Fibroblast of pulmonary artery (primary cell): ENCODE results near the gene ARL14EP.

ENCODE experiments used
- DNase-seq: peaks from one replicate; pipeline ENCODE4 v3.0.0-alpha.2; 2010; ENCODE audit warnings: low read depth
- H3K4me3 ChIP-seq: replicated peaks from 2 replicates; pipeline ENCODE4 v1.5.1; 2011; ENCODE audit warnings: low read depth, mild to moderate bottlenecking, control low read depth, low read length, moderate library complexity
- CTCF ChIP-seq: IDR thresholded peaks from 2 replicates; pipeline ENCODE4 v1.5.1; 2011; ENCODE audit warnings: mild to moderate bottlenecking, control low read depth, low read length, inconsistent platforms; ENCODE audit errors: missing control alignments

ARL14EP gene

GRCh38 chr11:30365793-30366517, 43.1 kb downstream of the ARL14EP start:
- no peak for TF ChIP-seq CTCF
- no peak for DNase-seq
- no peak overlapping the region for H3K4me3 ChIP-seq

DNA sequence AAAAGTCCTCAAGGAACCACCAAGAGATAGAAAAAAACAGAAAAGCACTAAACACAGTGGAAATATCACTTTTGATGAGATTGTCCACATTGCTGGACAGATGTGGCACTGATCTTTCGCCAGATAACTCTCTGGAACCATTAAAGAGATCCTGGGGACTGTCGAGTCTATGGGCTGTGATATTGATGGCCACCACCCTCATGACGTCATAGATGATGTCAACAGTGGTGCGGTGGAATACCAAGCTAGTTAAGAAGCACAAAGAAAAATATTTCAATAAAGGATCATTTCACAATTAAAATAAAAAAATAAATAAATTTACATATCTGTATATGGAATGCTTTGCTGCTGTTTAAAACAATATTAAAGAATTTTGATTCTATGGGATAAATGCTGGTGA, 45.5 kb downstream of the ARL14EP start:
- no peak overlapping the region for H3K4me3 ChIP-seq
- DNase-seq, result no peak
- TF ChIP-seq CTCF, result no peak

DNA sequence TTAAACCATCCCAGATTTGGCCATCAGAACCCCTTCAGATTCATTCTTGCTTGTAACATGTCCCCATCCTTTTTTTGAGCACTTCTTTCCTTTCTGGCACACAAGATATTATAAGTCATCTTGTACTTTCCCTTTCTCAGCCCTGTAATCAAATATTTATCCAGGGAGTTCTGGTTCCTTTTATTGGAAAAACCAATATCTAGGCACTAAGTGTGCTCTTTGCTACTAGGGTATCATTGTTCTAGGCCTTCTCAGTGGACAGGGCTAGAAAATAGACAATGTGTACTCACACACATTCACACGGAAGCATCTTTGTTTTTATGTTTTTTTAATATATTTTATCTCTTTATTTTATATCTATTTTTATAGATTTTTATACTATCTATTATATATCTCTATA, 47.3 kb downstream of the ARL14EP start:
- TF ChIP-seq CTCF, result no peak
- H3K4me3 ChIP-seq, result no peak overlapping the region
- DNase-seq, result no peak

- no peak for TF ChIP-seq CTCF
- no peak for DNase-seq
- H3K4me3 ChIP-seq, result no peak overlapping the region
Measured at GRCh38 chr11:30377347-30377746, 54.4 kb downstream of the ARL14EP start.

- no peak for TF ChIP-seq CTCF
- DNase-seq, result no peak
Measured at GRCh38 chr11:30380846-30381245, 57.9 kb downstream of the ARL14EP start.

DNA sequence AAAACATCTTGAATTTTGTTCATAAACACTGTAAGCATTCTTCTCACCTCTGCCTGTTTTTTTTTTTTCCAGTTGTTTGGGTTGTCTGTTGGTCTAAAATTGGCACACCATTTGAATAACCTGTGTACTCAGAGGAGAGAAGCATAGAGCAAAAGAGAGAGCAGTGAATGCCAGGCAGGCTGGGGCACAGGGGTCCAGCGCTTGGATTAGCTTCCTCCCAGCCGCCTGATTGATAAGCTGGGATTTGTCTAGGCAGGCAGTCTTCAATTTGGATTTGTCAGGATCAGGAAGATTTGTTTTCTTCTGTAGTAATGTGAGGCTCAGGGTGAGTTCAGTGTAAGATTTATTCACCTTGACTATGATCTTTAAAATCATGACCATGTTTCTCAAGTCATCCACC, 59.0 kb downstream of the ARL14EP start:
- H3K4me3 ChIP-seq, result no peak overlapping the region
- DNase-seq, result no peak
- no peak for TF ChIP-seq CTCF

More at GRCh38 chr11:30380846-30381245, 57.9 kb downstream of the ARL14EP start:
- H3K4me3 ChIP-seq, result no peak overlapping the region
